H1 (cell line): Measurements from ENCODE around the gene MPPED1. TPM values are rescaled to one million over a fixed set of nuclear protein-coding genes. Genes with fewer than 3 reads are reported as not detected.

Experiments
- BACH1 ChIP-seq: IDR thresholded peaks from 2 replicates; pipeline ENCODE4 v1.6.1; 2012; ENCODE audit warnings: low read length, improper control_type of control experiment
- E2F6 ChIP-seq: IDR thresholded peaks from 2 replicates; pipeline ENCODE4 v1.6.1; 2012; ENCODE audit warnings: inconsistent platforms
- JUN ChIP-seq: IDR thresholded peaks from 2 replicates; pipeline ENCODE4 v1.6.1; 2011; ENCODE audit warnings: low read depth, mild to moderate bottlenecking, improper control_type of control experiment, low read length
- KDM1A ChIP-seq: fragments of 200-600, 300-600 bp; sonication (generic); IDR thresholded peaks from 2 replicates; pipeline ENCODE4 v1.7.1; 2016; ENCODE audit warnings: mild to moderate bottlenecking, low read length, borderline replicate concordance
- RAD21 ChIP-seq, 2 experiments: IDR thresholded peaks in 1 of 2; conservative IDR thresholded peaks in 1 of 2; 2 replicates each; pipeline ENCODE4 v1.6.1; 2011; ENCODE audit warnings: low read depth in 2 of 2, low read length in 2 of 2, improper control_type of control experiment in 1 of 2, inconsistent platforms in 1 of 2, mild to moderate bottlenecking in 1 of 2, moderate library complexity in 1 of 2
- SP4 ChIP-seq: IDR thresholded peaks from 2 replicates; pipeline ENCODE4 v1.6.1; 2012; ENCODE audit warnings: low read length, inconsistent platforms
- polyA plus RNA-seq, 7 experiments: library from polyadenylated mRNA; depleted of rRNA in 3 of 7; stranded (reverse) in 5 of 7; unstranded in 2 of 7; fragments of >200 nt in 5 of 7; fragments of 200-250 nt in 2 of 7; gene quantifications; 1 replicate in 5 of 7; 2 replicates in 1 of 7; 4 replicates in 1 of 7; pipeline versions ENCODE4 v1.2.1 to v1.2.3, GENCODE V29; 2011 to 2013; ENCODE audit warnings: missing spikeins in 2 of 7, mixed read lengths in 2 of 7
- total RNA-seq: library from RNA; stranded (reverse); fragmentation: NEBNext Ultra II Directional; extraction: Animal tissue kit (Norgen Biotek cat#: 25700); gene quantifications from 2 replicates; pipeline ENCODE4 v1.2.1, GENCODE V29; 2021

The MPPED1 gene
- total and polyA plus RNA-seq, 2 of the 8 experiments (the other 6 are each of a cell fraction or from before 2014, with no cell fraction given) = 0.29 to 0.37 TPM

GRCh38 chr22:43402128-43402527, 9.7 kb upstream of the MPPED1 start (continued):
- TF ChIP-seq KDM1A (no peak), BACH1 (no peak), E2F6 (no peak), SP4 (no peak), JUN (no peak), RAD21 (IDR thresholded peaks at IDR 0.05 in 1 of 2, conservative IDR thresholded peaks at IDR 0.05 in 1 of 2; ENCODE audit: low read depth in 2 of 2, low read length in 2 of 2) (no peak)
